Activated CD4-positive, CD25-positive, alpha-beta regulatory T cell treated with anti-CD3 and anti-CD28 coated beads, Interleukin-2, amount 50 U/mL, for 24 hours (primary cell): Measurements from ENCODE around the gene PROS1.
"Not testable (repeated sequence)": the region's sequence is repeated elsewhere in the genome, so short reads cannot be mapped to it uniquely, and the experiment has no call there.

Experiments
- ATAC-seq, 2 donors: fragments of 150-1000 bp; cut with Tn5 transposase; one replicate each; pipeline ENCODE4 v1.10.0; 2021; ENCODE audit warnings: mild to moderate bottlenecking in 1 of 2, moderate library complexity in 1 of 2

The PROS1 gene

DNA sequence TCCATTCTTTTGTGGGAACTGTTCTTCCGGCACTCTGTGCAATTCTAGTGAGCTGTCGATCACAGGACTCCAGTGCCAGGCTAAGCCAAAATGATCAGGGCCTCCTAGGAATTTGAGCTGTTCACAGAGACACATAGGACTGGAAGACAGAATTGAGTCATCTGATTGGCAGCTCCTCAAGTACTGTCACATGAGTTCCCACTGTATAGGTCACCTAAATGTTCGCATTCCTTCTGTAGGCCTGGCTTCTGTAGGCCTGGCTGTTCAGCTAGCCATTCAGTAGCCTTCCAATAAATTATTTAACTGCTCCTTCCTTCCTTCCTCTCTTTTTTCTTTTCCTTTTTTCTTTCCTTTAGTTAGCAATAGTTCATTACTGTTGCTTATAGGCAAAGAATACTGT lies 4.3 kb downstream of the PROS1 start:
- no peak for ATAC-seq

GRCh38 chr3:93965106-93965505 lies 8.6 kb downstream of the PROS1 start:
- not testable (repeated sequence) for ATAC-seq

DNA sequence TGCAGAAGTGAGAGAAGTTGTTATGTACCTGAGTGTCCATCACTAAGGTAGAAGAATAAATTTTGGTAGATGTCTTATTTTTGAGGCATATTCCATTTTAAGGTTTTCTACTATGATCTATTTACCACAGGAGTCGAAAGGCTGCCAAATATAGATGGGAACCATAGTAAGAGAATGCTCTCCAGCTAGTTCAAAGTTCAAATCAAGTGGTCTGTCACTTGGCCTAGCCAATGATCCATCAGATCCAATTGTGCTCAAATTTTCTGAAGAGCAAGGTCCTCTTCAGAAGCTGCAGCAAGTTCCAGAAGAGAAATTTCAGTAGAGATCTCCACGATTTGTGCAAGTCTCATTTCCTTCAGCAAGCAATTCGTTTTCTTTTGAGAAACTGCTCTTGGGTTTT lies 10.9 kb downstream of the PROS1 start:
- no peak for ATAC-seq

- ATAC-seq, result no peak
These were observed 12.2 kb downstream of the PROS1 start for GRCh38 chr3:93961489-93961888.

GRCh38 chr3:93961026-93961425 lies 12.7 kb downstream of the PROS1 start:
- ATAC-seq, result no peak

DNA sequence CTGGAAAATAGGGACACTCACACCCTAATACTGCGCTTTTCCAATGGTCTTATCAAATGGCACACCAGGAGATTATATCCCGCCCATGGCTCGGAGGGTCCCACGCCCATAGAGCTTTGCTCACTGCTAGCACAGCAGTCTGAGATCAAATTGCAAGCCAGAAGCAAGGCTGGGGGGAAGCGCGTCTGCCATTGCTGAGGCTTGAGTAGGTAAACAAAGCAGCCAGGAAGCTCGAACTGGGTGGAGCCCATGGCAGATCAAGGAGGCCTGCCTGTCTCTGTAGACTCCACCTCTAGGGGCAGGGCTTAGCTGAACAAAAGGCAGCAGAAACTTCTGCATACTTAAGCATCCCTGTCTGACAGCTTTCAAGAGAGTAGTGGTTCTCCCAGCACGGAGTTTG lies 23.7 kb downstream of the PROS1 start:
- not testable (repeated sequence) for ATAC-seq

DNA sequence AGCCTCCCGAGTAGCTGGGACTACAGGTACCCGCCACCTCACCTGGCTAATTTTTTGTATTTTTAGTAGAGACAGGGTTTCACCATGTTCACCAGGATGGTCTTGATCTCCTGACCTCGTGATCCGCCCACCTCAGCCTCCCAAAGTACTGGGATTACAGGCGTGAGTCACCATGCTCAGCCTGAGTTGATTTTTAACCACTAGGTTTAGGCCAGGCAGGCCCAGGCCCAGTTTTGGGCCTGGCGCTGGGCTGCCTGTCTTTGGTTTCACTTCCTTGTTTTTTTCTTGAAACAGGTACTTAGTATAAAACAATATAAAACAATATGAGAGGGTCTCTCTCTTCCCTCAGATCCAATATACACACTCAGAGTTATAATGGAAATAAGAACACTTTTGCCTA lies 36.2 kb downstream of the PROS1 start:
- ATAC-seq, result not testable (repeated sequence)

- no peak for ATAC-seq
These were observed 37.1 kb downstream of the PROS1 start for GRCh38 chr3:93936549-93936948.

DNA sequence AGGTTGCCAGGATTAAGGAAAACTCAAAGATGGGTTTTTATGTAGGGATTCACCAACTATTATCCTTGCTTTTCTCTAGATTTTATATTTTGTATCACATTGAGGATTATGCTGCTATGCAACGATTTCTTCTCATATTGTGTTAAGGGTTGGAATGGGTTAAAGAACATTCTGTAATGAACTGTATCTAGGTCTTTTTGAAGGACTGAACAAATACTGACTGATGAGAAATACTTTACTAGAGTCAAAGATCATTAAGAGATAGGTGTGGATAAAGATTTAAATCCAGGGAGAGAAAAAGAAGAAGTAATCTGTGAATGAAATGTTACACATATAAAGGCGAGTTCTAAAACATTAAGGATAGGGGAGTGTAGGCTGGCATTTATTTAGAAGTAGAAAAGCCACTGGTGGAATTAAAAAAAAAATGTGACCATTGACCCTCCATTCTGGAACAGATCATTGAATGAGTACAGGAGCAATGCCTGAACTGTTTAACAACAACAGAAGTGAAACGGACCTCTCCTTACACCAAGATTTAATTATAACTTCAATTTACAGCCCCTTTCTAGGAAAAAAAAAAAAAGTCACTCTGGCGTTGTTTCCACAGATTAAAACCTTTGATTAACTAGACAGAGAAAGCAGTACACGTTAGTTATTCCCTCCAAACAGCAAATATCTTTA lies 39.2 kb downstream of the PROS1 start:
- ATAC-seq, result no peak

GRCh38 chr3:93931597-93932229 lies 42.0 kb downstream of the PROS1 start:
- ATAC-seq, result no peak

DNA sequence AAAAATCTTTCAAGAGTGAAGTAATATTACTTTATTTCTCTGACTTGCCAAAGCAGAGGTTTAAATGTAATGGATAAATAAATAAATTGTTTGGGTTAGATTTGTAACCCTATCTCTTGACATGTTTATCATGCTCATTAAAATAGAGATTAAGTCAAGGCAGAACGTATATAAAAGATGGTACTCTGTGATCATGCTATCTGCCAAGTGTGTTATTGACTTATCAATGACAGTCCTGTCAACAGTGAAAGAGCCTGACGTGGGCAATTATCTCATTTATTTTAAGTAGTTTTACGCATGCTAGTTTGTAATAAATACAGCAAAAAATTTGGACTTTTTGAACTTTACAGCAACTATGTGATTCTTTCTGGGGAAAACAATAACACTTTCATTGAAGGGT lies 43.7 kb downstream of the PROS1 start:
- no peak for ATAC-seq

GRCh38 chr3:93926789-93927188 lies 46.9 kb downstream of the PROS1 start:
- no peak for ATAC-seq

GRCh38 chr3:93924491-93924890 lies 49.2 kb downstream of the PROS1 start:
- no peak for ATAC-seq

GRCh38 chr3:93923006-93923405 lies 50.7 kb downstream of the PROS1 start:
- ATAC-seq, result no peak

DNA sequence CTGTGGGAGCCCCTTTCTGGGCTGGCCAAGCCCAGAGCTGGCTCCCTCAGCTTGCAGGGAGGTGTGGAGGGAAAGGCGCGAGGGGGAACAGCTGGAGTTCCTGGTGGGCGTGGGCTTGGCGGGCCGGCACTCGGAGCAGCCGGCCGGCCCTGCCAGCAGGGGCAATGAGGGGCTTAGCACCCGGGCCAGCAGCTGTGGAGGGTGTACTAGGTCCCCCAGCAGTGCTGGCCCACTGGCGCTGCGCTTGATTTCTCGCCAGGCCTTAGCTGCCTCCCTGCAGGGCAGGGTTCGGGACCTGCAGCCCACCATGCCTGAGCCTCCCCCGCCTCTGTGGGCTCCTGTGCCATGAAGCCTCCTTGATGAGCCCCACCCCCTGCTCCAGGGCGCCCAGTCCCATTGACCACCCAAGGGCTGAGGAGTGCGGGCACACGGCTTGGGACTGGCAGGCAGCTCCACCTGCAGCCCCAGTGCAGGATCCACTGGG lies 56.1 kb downstream of the PROS1 start:
- ATAC-seq, result not testable (repeated sequence)

DNA sequence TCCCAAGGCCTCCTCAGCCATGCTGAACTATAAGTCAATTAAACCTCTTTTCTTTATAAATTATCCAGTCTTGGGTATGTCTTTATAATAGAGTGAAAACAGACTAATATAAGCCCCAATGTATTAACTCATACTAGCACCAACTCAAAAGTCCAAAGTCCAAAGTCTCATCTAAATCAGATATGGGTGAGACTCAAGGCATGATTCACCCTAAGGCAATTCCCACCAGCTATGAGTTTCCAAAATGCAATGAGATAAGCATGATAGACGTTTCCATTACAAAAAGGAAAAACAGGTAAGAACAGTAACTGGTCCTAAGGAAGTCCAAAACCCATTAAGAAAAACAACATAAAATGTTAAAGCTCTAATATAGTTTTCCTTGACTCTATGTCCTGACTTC lies 60.1 kb downstream of the PROS1 start:
- not testable (repeated sequence) for ATAC-seq

DNA sequence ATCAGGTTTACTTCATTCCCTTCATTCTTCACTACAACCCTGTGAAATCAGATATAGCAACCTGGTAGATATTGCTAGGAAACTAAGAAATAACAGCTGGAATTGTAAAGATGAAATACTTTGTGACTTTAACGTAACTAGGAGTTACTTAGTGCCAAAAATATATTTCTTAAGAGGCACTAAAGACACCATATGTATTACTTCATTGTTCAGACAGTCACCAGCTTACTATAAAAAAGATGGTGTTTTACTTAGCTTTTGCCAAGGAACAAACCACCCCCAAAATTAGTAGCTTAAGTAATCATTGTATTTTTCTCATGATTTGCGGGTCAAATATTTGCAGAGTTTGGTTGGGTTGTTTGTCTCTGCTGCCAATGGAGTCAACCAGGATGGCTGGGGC lies 62.5 kb downstream of the PROS1 start:
- ATAC-seq, result no peak

GRCh38 chr3:93910097-93910496 lies 63.6 kb downstream of the PROS1 start:
- no peak for ATAC-seq

GRCh38 chr3:93907132-93907531 lies 66.6 kb downstream of the PROS1 start:
- ATAC-seq, result no peak

DNA sequence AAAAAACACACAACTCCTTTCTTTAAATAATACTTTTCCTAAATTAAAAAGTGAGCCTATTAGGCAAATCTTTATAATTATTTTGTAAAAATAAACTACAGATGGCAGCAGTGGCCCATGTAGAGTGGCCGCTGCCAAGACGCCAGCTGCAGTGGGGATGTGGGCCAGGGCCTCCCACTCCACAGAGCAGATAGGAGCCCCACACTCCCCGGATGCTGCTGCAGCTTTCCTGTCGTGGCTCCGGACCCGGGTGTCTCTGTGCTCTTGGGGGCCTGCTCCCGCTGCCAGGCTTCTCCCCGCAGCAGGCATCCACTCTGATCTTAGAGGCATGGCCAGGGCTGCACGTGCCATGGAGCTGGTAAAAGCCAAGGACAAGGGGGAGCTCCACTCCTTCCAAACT lies 67.5 kb downstream of the PROS1 start:
- no peak for ATAC-seq

DNA sequence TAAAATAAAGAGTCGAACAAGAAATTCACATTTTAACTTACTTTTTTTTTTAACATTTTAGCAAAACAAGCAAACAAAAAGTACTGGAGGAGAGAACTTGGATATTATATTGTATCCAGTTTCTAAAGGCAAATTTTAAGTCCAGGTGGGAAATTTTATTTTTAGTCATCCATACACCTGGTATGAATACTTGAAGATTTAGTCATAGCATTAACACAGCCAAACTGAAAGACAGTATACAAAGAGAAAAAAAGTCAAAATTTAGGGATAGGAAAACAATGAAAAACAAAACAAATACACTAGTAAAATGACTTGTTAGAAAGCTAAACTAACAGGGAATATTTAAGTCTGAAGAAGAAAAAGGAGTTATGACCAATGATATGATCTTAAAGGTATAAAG lies 69.1 kb downstream of the PROS1 start:
- ATAC-seq, result no peak

GRCh38 chr3:93878250-93879017 lies 95.3 kb downstream of the PROS1 start:
- ATAC-seq, result not testable (repeated sequence)

DNA sequence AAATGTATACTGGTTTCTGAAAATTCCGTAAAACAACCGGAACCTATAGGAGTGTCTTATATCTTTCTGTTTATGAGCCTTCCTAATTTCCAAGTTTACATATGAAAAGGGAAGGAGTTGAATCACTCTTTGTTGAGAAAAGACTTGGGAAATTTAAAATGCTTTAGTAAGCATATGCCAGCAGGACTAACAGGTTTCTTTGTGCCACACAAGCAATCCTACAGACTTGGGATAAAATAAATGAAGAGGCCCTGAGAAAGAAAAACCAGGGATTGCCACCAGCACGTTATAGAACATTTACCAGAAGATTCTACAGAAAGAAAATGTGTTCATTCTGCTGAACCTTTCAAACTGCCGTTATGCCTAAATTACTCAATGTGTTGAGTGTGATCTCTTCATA lies 96.3 kb downstream of the PROS1 start:
- not testable (repeated sequence) for ATAC-seq

DNA sequence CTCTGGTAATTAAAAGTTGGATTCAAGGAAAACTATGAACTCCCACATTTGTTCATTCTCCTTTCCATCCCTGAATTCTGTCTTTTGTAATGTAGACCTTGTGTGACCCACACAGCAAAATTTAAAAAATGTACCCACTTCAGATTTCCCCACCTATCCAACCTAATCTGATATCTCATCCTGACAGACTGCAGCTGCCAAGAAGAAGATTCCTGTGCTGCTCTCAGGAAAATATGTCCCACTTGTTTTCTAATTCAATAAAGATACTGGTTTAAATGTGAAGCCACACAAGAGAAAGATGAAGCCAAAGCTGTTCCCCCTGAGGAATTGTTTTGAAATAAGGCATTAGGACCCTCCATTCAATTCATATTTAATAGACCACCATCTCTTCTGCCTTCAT lies 100.3 kb downstream of the PROS1 start:
- not testable (repeated sequence) for ATAC-seq
